Endothelial cell (in vitro differentiated cells): ENCODE data around the gene BSPRY. TPM values are rescaled to one million over a fixed set of nuclear protein-coding genes. Genes with fewer than 3 reads are reported as not detected.

ENCODE experiments used
- DNase-seq: peaks from one replicate; pipeline ENCODE4 v3.0.0; 2021; ENCODE audit warnings: low spot score
- H3K27ac Mint-ChIP-seq: one replicate; pipeline ENCODE4 v1.8.0; 2021; ENCODE audit warnings: mixed read lengths, inconsistent platforms; ENCODE audit not compliant: unreplicated experiment
- H3K27me3 Mint-ChIP-seq: one replicate; pipeline ENCODE4 v1.8.0; 2021; ENCODE audit warnings: mild to moderate bottlenecking, moderate library complexity, mixed read lengths, inconsistent platforms; ENCODE audit not compliant: unreplicated experiment
- H3K36me3 Mint-ChIP-seq: one replicate; pipeline ENCODE4 v1.8.0; 2021; ENCODE audit warnings: mild to moderate bottlenecking, low read depth, mixed read lengths, inconsistent platforms; ENCODE audit not compliant: unreplicated experiment
- H3K4me1 Mint-ChIP-seq: one replicate; pipeline ENCODE4 v1.8.0; 2021; ENCODE audit warnings: mild to moderate bottlenecking, mixed read lengths, inconsistent platforms; ENCODE audit not compliant: unreplicated experiment
- H3K4me3 Mint-ChIP-seq: one replicate; pipeline ENCODE4 v1.8.0; 2021; ENCODE audit warnings: mild to moderate bottlenecking, mixed read lengths, inconsistent platforms; ENCODE audit not compliant: unreplicated experiment
- H3K9me3 Mint-ChIP-seq: one replicate; pipeline ENCODE4 v1.8.0; 2021; ENCODE audit warnings: mixed read lengths, inconsistent platforms; ENCODE audit not compliant: unreplicated experiment
- total RNA-seq: library from RNA; stranded (reverse); fragmentation: NEBNext Ultra II Directional; extraction: Animal tissue kit (Norgen Biotek cat#: 25700); gene quantifications from one replicate; pipeline ENCODE4 v1.2.1, GENCODE V29; 2021; ENCODE audit not compliant: unreplicated experiment
- TF ChIP-seq, protein P1 (sequence below): fragments of 200-600 bp; sonication (generic); IDR thresholded peaks from one replicate; pipeline ENCODE4 v1.5.0; 2021; ENCODE audit warnings: antibody characterized with exemption; ENCODE audit not compliant: unreplicated experiment

BSPRY gene
- total RNA-seq, 1 donor from 2014 or later = 0.15 TPM

DNA sequence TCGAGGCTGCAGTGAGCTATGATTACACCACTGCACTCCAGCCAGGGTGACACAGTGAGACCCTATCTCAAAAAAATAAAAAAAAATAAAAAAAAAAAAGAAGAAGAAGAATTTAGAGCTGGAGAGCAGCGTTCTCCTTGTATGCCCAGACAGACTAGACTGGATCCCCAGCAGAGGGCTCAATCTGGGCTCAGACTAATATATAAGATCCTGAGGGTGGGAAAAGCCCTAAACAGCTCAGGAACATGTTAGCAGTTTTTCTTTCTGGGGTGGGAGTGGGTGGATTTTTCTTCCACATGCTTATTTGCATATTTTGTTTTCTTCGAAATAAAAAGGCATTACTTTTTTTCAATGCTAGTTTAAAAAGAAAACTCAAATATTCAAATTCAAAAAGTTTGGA is 904 bp upstream of the BSPRY start:
- H3K4me1 Mint-ChIP-seq = peaks cover 9% of the 10 kb centered on the region
- DNase-seq = no peak
- no peak overlapping the region for H3K27ac Mint-ChIP-seq
- no peaks in the 10 kb centered on the region for H3K9me3 Mint-ChIP-seq
- no peaks in the 10 kb centered on the region for H3K36me3 Mint-ChIP-seq
- TF ChIP-seq, protein P1, sequence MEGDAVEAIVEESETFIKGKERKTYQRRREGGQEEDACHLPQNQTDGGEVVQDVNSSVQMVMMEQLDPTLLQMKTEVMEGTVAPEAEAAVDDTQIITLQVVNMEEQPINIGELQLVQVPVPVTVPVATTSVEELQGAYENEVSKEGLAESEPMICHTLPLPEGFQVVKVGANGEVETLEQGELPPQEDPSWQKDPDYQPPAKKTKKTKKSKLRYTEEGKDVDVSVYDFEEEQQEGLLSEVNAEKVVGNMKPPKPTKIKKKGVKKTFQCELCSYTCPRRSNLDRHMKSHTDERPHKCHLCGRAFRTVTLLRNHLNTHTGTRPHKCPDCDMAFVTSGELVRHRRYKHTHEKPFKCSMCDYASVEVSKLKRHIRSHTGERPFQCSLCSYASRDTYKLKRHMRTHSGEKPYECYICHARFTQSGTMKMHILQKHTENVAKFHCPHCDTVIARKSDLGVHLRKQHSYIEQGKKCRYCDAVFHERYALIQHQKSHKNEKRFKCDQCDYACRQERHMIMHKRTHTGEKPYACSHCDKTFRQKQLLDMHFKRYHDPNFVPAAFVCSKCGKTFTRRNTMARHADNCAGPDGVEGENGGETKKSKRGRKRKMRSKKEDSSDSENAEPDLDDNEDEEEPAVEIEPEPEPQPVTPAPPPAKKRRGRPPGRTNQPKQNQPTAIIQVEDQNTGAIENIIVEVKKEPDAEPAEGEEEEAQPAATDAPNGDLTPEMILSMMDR = no peak
- H3K4me3 Mint-ChIP-seq = no peak overlapping the region
- peaks cover 11% of the 10 kb centered on the region for H3K27me3 Mint-ChIP-seq

DNA sequence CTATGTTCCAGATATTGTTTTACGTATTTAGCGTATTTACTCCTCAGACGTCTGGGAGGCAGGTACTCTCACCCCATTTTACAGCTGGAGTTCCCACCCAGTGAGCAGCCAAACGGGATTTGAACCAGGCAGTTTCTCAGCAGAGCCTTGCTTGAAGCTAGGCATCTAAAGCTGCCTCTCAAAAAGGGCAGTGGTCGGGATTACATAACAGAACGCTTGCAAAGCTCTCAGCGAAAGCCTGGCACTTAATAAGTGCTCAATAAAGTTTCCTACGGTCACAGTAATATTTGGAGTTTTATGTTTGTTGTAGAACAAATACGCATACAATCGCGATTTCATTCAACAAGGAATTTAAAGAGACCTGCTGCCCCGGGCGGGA is 286 bp upstream of the BSPRY start:
- DNase-seq = no peak
- peaks cover 9% of the 10 kb centered on the region for H3K4me1 Mint-ChIP-seq
- no peak overlapping the region for H3K27ac Mint-ChIP-seq
- H3K27me3 Mint-ChIP-seq = peaks cover 12% of the 10 kb centered on the region
- TF ChIP-seq, protein P1 = no peak
- H3K36me3 Mint-ChIP-seq = no peaks in the 10 kb centered on the region
- H3K9me3 Mint-ChIP-seq = no peaks in the 10 kb centered on the region
- peak overlapping the region; percentile 83 for H3K4me3 Mint-ChIP-seq

DNA sequence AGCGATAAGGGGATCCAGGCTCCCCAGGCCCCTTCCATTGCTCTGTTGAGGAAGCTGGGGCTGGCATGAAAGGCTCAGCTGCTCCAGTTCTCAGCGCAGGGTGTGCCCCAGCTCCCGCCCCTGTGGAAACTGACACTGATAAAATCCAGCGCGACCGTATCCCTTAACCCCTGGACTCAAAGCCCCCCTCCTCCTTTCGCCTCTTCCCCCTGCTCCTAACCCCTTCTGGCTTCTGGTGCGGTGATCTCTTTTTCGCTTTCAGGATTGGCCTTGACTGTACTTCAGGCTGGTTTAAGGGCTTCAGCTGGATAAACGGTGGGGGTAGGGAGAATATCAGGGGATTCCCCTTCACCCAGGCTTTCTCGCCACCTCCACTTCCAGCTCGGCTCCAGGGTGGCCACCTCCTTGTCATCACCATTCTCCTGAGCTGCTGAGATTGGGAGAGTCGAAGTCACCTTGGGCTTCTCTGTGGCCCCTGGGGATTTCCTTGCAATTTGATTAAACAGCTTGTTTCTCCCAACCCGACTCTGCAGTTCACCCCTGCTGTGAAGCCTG is 843 bp downstream of the BSPRY start:
- Mint-ChIP-seq H3K9me3 (no peaks in the 10 kb centered on the region), H3K36me3 (no peaks in the 10 kb centered on the region), H3K27ac (no peak overlapping the region), H3K27me3 (peaks cover 12% of the 10 kb centered on the region), H3K4me3 (peak overlapping the region; percentile 76), H3K4me1 (peaks cover 9% of the 10 kb centered on the region)
- no peak for DNase-seq
- TF ChIP-seq, protein P1 = no peak

DNA sequence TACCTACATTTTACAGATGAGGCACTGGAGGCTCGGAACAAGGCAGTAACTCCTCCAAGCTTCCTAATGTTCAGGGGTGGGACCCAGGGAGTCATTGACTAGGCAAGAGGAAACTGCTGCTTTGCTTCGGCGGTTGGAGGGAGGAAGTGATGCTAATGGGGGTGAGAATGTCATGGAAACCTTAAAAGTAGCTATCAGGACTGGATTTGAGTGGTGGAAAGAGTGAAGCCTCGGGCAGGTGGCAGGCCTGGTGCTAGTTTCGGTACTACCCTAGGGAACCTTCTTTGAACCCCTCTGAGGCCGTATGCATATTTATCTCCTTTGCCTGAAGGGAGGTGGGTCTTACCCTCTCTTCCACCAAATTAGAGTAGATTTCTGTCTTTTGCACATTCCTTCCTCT is 1.6 kb downstream of the BSPRY start:
- Mint-ChIP-seq H3K9me3 (no peaks in the 10 kb centered on the region), H3K36me3 (no peaks in the 10 kb centered on the region), H3K27me3 (peaks cover 12% of the 10 kb centered on the region), H3K4me1 (peaks cover 9% of the 10 kb centered on the region), H3K4me3 (no peak overlapping the region), H3K27ac (no peak overlapping the region)
- DNase-seq = no peak
- TF ChIP-seq, protein P1 = no peak

DNA sequence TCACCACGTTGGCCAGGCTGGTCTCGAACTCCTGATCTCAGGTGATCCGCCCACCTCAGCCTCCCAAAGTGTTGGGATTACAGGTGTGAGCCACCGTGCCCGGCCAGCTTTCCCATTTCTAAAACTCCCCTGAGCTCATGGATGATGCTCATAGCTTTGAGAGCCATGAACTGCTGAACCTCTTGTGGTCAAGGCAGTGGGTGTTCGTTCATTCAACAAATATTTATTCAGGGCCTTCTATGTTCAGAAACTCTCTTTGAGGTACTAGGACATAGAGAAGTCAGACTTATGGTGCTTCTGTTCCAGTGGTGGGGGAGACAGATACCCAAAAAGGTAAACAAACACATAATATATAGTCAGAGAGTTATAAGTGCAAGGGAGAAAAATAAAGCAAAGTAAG is 2.7 kb downstream of the BSPRY start:
- H3K27me3 Mint-ChIP-seq = peaks cover 12% of the 10 kb centered on the region
- TF ChIP-seq, protein P1 = no peak

More for the DNA sequence above, 2.7 kb downstream of the BSPRY start:
- H3K9me3 Mint-ChIP-seq = no peaks in the 10 kb centered on the region
- no peak overlapping the region for H3K27ac Mint-ChIP-seq
- peaks cover 9% of the 10 kb centered on the region for H3K4me1 Mint-ChIP-seq
- no peak overlapping the region for H3K4me3 Mint-ChIP-seq
- H3K36me3 Mint-ChIP-seq = no peaks in the 10 kb centered on the region
- no peak for DNase-seq
